NCI-H748 (cell line): ENCODE measurements around the gene ARPC4.

ENCODE experiments used
- DNase-seq: peaks from one replicate; lab custom pipeline; 2025; ENCODE audit not compliant: unreplicated experiment; lab: John Stamatoyannopoulos, UW

ARPC4 gene

GRCh38 chr3:9791127-9791526 lies 1.8 kb upstream of the ARPC4 start:
- no peak for DNase-seq

GRCh38 chr3:9791790-9792404 lies 985 bp upstream of the ARPC4 start:
- DNase-seq = no peak

GRCh38 chr3:9793161-9793781 lies 389 bp downstream of the ARPC4 start:
- peak; percentile 45 for DNase-seq

- no peak for DNase-seq
Measured at GRCh38 chr3:9794400-9794799, 1.5 kb downstream of the ARPC4 start.

GRCh38 chr3:9795207-9795606 lies 2.3 kb downstream of the ARPC4 start:
- DNase-seq = no peak

- DNase-seq = no peak
Measured at GRCh38 chr3:9797196-9797945, 4.5 kb downstream of the ARPC4 start.

GRCh38 chr3:9800529-9800928 lies 7.6 kb downstream of the ARPC4 start:
- DNase-seq = no peak

- DNase-seq = no peak
Measured at GRCh38 chr3:9803494-9803893, 10.6 kb downstream of the ARPC4 start.

- no peak for DNase-seq
Measured at GRCh38 chr3:9804996-9805395, 12.1 kb downstream of the ARPC4 start.

- no peak for DNase-seq
Measured at GRCh38 chr3:9806137-9806536, 13.3 kb downstream of the ARPC4 start.

GRCh38 chr3:9806688-9807589 lies 14.1 kb downstream of the ARPC4 start:
- DNase-seq = no peak

- no peak for DNase-seq
Measured at GRCh38 chr3:9807981-9808344, 15.1 kb downstream of the ARPC4 start.

GRCh38 chr3:9808345-9809037 lies 15.6 kb downstream of the ARPC4 start:
- peak; percentile 43 for DNase-seq

GRCh38 chr3:9809239-9809614 lies 16.3 kb downstream of the ARPC4 start:
- no peak for DNase-seq

GRCh38 chr3:9809615-9810432 lies 16.9 kb downstream of the ARPC4 start, which contains the start of gene TTLL3:
TTLL3 (plus strand) TSS chr3:9810262; CDS start chr3:9810662, 400 bp downstream.
- peak; percentile 67 for DNase-seq

GRCh38 chr3:9810433-9810770 lies 17.5 kb downstream of the ARPC4 start:
- no peak for DNase-seq

- no peak for DNase-seq
Measured at GRCh38 chr3:9810846-9811245, 18.0 kb downstream of the ARPC4 start.

GRCh38 chr3:9812870-9813483 lies 20.1 kb downstream of the ARPC4 start:
- DNase-seq = no peak

- no peak for DNase-seq
Measured at GRCh38 chr3:9815986-9816385, 23.1 kb downstream of the ARPC4 start.

GRCh38 chr3:9817436-9817835 lies 24.6 kb downstream of the ARPC4 start:
- no peak for DNase-seq
